GM23338 (cell line): ENCODE measurements around the gene DMRT1.
"Not testable (repeated sequence)": the region's sequence is repeated elsewhere in the genome, so short reads cannot be mapped to it uniquely, and the experiment has no call there.

ENCODE experiments used
- CTCF ChIP-seq, 2 experiments: fragments of 200-600 bp in 1 of 2; sonication (generic) in 1 of 2; conservative IDR thresholded peaks; 2 replicates each; pipeline versions ENCODE4 v1.5.1 to v1.6.1; 2016 to 2017; ENCODE audit warnings: antibody characterized with exemption in 2 of 2, low read depth in 2 of 2, mild to moderate bottlenecking in 2 of 2, moderate library complexity in 1 of 2
- EZH2 ChIP-seq: fragments of 200-600 bp; sonication (generic); IDR thresholded peaks from one replicate; pipeline ENCODE4 v1.8.0; 2017; ENCODE audit warnings: antibody characterized with exemption, mild to moderate bottlenecking, low read depth; ENCODE audit not compliant: unreplicated experiment
- EZH2phosphoT487 ChIP-seq: fragments of 200-600 bp; sonication (generic); IDR thresholded peaks from one replicate; pipeline ENCODE4 v1.8.1; 2018; ENCODE audit warnings: antibody characterized with exemption; ENCODE audit not compliant: unreplicated experiment
- JUNB ChIP-seq: IDR thresholded peaks from one replicate; pipeline ENCODE4 v1.6.1; 2016; ENCODE audit warnings: antibody characterized with exemption; ENCODE audit not compliant: unreplicated experiment
- POLR2AphosphoS5 ChIP-seq: IDR thresholded peaks from 2 replicates; pipeline ENCODE4 v1.6.1; 2016; ENCODE audit warnings: antibody characterized with exemption, low read depth
- REST ChIP-seq: IDR thresholded peaks from one replicate; pipeline ENCODE4 v1.6.1; 2018; ENCODE audit warnings: antibody characterized with exemption; ENCODE audit not compliant: unreplicated experiment
- STAT1 ChIP-seq: IDR thresholded peaks from one replicate; pipeline ENCODE4 v1.6.1; 2016; ENCODE audit warnings: antibody characterized with exemption; ENCODE audit not compliant: unreplicated experiment
- ZNF114 ChIP-seq: fragments of 250-450 bp; sonication (Bioruptor Pico); IDR thresholded peaks from 2 replicates; pipeline ENCODE4 v1.5.0; 2020; ENCODE audit warnings: mild to moderate bottlenecking, moderate library complexity

GRCh38 chr9:861525-861924, 20.0 kb downstream of the DMRT1 start:
- TF ChIP-seq CTCF (conservative IDR thresholded peaks at IDR 0.05; ENCODE audit: low read depth in 2 of 2); POLR2AphosphoS5; JUNB; STAT1; EZH2; REST; ZNF114; EZH2phosphoT487: not testable (repeated sequence)
